DMS153 treated with DMSO at 0.1 percent for 48 hours (cell line): Measurements from ENCODE around the gene MYD88.
"Not testable (repeated sequence)": the region's sequence is repeated elsewhere in the genome, so short reads cannot be mapped to it uniquely, and the experiment has no call there.

Experiments used
- DNase-seq: peaks from one replicate; lab custom pipeline; 2025; ENCODE audit not compliant: unreplicated experiment; lab: John Stamatoyannopoulos, UW

The MYD88 gene

DNA sequence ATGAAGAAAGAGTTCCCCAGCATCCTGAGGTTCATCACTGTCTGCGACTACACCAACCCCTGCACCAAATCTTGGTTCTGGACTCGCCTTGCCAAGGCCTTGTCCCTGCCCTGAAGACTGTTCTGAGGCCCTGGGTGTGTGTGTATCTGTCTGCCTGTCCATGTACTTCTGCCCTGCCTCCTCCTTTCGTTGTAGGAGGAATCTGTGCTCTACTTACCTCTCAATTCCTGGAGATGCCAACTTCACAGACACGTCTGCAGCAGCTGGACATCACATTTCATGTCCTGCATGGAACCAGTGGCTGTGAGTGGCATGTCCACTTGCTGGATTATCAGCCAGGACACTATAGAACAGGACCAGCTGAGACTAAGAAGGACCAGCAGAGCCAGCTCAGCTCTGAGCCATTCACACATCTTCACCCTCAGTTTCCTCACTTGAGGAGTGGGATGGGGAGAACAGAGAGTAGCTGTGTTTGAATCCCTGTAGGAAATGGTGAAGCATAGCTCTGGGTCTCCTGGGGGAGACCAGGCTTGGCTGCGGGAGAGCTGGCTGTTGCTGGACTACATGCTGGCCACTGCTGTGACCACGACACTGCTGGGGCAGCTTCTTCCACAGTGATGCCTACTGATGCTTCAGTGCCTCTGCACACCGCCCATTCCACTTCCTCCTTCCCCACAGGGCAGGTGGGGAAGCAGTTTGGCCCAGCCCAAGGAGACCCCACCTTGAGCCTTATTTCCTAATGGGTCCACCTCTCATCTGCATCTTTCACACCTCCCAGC, 2.9 kb downstream of the MYD88 start:
- no peak for DNase-seq

DNA sequence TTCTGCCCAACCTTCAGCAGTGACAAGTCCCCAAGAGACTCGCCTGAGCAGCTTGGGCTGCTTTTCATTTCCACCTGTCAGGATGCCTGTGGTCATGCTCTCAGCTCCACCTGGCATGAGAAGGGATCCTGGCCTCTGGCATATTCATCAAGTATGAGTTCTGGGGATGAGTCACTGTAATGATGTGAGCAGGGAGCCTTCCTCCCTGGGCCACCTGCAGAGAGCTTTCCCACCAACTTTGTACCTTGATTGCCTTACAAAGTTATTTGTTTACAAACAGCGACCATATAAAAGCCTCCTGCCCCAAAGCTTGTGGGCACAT, 3.5 kb downstream of the MYD88 start:
- DNase-seq, result no peak

DNA sequence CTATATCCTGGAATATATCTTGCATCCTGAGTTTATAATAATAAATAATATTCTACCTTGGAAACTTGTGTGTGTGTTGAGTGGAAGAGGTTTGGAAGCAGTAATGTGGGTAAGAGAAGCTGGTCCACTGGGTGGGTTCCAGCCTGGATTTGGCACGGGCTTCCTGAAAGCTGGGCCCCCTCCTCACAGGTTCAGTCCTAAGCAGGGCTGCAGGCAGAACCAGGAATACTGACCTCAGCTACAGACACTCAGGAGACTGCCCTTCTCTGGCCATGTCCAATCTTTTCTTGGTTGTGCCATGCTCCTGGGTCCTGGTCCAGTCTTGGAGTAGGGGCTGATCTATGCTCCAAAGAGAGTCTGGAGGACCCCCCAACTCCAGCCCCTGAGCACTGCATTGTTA, 4.5 kb downstream of the MYD88 start:
- no peak for DNase-seq

DNA sequence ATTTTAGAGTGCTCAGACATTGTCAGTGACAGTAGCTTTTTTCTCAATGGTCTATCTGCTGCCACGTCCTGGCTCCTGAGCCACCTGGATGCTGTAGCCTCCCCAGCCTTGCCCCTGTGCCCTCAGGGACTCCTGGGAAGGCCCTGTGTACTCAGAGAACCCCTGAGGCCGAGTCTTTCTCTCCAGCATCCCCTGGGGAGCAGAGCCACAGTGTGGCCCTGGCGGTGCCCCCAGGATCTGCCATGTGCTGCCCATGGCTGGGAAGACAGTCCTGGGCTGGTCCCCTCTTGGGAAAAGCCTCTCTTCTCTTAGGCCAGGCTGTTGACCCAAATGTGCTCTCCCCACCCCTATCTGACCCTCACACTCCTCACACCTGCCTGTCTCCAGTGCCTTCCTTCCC, 5.0 kb downstream of the MYD88 start:
- no peak for DNase-seq

DNA sequence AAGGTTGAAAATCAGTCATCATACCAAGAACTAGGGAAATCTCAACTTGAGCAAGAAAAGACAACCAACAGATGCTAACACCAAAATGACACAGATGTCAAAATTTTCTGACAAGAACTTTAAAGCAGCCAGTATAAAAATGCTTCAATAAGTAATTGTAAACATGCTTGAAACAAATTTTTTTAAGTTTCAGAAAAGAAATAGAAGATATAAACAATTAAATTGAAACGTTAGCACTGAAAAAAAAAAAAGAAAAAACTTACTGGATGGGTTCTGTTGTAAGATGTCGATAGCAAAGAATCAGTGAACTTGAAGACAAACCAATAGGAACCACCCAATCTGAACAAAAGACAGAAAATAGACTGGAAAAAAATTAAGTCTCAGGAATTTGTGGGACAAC, 8.0 kb downstream of the MYD88 start:
- no peak for DNase-seq

DNA sequence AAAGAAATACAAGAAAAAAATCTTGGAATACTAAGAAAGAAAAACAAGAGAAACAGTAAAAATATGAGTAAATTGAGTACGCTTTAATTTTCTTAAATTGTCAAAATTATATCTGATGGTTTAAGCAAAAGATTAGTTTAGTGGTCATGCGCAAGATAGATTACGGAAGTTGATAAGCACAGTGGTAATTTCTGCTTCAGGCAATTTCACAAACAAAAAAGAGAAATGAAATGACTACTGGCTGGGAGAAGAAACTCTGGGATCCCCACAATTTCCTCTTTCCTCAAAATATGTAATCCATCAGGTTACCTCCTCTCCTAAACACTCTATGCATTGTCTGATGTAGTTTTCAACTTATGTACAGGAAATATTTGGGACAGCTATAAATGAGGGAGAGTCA, 9.0 kb downstream of the MYD88 start:
- DNase-seq, result no peak

DNA sequence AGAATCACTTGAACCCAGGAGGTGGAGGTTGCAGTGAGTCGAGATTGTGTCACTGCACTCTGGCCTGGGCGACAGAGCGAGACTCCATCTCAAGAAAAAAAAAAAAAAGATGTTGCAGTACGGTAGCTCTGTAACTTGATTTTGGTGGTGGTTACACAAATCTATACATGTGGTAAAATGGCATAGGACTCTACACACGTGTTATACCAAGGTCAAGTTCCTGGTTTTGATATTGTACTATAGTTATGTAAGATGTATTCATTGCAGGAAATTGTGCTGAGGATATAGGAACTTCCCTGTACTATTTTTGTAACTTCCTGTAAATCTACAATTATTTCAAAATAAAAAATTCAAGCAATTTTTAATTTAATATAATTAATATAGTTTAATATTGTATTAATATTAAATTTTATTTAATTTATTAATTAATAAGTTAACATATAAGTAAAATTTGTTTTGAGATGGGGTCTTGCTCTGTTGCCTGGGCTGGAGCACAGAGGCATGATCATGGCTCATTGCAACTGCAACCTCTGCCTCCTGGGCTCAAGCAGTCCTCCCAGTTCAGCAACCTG, 9.9 kb downstream of the MYD88 start:
- no peak for DNase-seq

DNA sequence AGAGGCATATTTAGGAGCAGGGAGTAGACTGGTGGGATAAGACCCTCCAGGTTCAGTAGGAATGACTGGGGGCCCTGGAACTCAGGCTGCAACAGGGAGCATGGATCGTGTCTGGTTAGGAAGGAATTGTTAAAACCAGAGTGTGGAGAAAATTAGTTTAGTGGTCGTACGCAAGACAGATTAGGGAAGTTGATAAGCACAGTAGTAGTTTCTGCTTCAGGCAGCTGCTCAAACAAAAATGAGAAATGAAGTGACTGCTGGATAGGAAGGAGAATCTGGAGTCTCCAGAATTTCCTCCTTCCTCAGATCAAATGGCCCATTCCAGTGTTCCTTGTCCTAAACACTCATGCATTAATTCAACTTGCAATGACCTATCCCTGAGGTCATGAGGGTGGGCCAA, 11.2 kb downstream of the MYD88 start:
- no peak for DNase-seq

DNA sequence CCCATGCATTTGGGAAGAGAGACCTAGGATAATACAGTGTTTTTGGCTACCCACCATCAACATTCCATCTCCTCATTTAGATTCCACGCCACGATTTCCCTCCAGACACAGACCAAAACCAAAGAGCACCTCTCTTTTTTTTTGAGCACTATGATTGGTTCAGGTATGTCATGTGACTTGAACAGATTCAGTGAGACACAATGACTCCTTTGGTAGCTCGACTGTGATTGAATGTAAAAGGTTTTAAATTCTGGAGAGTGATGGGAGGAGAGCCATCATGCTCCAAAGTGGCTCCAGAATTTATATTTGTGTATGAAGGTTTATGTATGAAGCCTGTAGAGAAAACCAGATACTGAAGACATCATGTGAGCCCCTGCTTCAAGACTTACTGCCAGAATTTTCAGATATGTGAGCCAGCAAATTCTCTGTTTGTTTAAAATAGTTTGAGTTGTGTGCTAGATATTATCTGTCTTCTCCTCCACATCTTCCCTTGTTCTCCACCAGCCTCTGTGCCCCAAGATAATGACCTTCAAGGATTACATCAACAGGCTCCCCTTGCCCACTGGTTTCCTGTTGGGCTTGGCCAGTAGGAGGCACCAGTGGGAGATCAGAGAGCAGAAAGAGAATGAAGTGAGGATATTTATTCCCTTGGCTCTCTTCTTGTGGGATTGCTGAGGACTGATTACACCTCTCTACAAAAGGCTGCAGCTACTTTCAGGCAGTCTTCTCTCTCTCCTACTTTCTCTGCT, 12.5 kb downstream of the MYD88 start:
- no peak for DNase-seq

DNA sequence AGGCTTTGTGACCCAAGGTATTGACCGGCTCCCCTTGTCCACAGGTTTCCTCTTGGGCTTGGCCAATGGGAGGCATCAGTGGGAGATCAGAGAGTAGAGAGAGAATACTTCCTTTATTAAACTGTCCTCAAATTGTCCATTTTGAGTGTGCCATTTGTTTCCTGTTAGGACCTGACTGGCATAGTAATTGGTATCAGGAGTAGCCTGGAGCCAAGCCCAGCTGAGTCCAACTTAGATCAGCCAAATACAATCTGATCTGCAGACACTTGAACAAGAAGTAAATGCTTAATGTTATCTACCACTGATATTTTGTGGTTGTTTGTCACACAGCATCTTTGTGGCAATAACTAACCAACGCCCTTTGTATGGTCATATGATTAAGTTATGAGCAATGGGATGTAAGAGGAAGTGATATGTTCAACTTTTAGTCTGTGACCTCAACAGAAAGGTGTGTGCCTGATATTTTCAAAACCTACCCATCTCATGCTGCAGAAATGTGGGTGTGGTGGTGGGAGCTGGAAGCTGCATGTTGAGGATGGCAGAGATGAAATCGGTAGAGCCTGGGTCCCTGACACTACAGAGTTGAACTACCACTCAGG, 13.3 kb downstream of the MYD88 start:
- DNase-seq, result no peak

DNA sequence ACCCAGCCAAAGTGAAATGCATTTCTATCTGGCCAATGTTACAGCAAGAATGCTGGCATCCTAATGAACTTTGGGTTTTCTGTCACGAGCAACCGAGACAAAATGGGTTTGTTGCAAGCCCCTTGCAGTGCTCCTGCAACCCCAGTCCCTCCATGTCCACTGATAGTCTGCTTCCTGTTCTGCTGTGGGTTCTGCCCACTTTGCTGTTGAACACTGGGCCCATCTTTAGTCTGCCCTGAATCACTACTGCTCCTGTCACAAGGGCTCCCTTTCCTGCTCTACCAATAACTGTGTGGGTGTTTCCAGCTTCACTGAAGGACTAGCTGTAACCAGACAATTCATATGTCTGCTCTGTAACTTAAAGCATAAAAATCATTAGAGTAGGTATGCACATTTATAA, 14.1 kb downstream of the MYD88 start:
- no peak for DNase-seq

DNA sequence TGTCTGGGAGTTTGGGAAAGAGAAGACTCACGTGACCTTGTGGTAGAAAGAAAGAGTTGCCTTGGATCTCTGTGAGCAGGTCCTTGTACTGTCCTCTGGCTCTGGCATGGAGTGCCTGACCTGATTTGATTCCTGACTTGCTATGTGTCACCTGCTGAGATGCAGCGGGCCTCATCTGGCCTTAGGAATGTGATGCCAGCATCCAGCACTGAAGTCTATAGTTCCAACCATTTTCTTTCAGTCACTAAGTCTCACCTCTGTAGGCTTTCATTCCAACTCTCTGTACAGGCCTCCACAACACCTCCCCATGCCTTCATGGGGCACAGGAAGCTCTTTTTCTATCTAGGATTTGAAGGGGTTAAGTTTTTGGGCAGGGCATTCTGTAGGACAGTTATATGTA, 14.8 kb downstream of the MYD88 start:
- DNase-seq, result no peak

DNA sequence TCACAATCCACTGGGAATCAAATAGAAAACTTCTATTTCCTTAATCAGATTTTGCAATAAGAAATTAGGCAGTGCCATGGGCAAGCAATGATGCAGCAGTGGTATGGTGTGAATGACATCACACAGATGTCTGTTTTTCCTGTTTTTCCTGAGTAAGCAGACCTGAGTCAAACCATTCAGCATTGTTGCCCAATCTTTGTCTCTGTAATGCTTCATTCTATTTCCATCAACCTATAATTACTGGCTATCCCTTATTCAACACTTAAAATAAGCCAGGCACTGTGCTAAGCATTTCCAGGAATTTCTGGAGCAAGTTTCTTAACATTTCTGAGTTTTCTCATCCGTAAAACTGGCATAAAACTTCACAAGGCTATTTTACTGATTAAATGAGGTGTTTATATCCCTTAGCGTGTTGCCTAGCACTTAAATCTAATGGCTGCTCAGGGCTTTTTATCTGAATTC, 15.6 kb downstream of the MYD88 start:
- DNase-seq, result no peak

DNA sequence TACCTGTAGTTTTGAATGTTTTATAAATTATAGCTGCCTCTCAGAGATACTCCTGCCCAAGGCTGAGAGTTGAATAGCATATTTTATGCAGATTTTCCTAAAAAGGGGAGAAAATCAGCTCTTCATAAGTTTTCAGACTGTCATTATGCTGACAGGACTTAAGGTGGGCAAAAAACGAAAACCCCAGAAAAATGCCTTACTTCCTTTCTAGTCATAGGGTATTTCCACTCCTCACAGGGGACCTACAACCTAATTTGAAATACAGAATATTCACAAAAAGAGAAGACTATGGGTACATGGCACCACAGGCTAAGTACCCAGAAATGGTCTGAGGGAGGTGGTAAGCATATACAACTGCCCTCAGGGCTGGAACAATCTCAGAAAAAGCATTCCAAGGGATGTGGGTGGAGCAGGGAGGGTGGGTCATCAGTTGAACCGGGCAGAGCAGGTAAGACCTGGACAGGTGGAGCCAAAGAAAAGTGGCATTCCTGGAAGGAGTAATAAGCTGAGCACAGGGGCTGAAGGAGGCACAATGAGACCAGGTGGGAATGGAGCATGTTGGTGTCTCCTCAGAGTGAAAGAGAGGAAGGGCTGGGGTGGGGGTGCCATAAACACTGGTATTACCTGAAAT, 16.3 kb downstream of the MYD88 start:
- DNase-seq, result no peak

DNA sequence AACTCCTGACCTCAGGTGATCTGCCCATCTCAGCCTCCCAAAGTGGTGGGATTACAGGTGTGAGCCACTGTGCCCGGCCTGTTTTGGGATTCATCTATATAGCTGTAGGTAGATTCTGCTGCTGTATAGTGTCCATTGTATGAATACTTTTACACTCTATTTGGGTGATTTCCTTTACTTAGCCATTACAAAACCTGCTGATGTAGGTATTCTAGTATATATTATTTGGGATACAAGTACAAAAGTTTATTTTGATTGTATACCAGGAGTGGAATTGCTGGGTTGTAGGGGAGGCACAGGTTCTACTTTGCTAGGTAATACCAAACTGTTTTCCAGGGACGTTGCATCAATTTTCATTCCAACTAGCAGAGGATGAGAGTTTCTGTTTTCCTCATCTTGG, 17.4 kb downstream of the MYD88 start:
- DNase-seq, result no peak

DNA sequence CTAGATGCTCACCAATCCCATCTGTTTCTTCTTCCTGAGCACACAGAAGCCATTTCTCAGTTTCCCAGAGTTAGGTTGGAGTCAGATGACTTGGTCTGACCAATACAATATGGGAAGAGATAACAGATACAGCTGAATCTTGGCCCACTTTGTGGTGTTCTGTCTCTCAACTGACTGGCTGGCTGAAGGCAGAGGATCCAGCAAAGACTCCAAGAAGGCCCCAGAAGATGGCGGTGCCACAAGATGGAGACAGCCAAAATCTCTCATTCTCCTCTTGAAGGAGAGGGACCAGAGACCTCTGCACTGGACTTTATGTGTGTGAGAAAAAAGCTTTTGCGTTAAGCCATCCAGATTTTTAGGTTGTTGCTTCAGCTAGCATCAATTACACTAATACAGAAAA, 18.7 kb downstream of the MYD88 start:
- no peak for DNase-seq

DNA sequence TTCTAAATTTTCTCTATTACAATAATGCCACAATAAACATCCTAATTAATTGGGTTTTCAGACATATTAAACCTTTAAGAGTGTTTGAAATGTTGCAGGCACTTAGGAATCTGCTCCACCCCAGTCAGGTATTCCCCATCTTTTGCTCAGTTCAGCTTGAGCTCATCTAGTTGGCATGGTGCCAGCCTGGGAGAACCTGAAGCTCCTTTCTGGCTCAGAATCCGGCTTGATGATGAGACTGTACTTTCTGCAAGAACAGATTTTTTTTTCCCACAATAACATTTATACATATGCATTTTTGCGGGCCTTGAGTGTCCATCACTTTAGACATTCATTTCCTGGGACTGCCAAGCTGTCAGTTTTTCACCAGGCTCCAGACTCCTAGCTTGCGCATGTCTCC, 19.1 kb downstream of the MYD88 start:
- DNase-seq, result no peak

DNA sequence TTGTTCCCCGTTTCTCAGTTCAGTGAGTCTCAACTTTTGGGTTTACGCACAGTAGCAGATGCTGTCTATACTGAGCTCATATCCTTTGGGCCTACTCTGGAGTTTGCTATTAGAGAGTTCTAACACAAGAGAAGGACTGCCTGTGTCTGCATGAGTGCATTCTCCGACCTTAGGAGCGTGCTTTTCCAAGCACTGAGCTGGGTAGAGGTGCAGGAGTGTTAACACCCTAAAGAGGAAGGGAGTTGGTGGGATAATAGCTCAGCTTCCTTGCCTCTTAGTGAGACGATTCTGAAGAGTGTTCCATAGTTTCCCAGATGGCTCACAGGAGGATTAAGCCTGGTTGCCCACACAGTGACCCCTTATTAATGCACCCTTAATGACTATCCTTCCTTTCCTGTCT, 20.0 kb downstream of the MYD88 start:
- no peak for DNase-seq

DNA sequence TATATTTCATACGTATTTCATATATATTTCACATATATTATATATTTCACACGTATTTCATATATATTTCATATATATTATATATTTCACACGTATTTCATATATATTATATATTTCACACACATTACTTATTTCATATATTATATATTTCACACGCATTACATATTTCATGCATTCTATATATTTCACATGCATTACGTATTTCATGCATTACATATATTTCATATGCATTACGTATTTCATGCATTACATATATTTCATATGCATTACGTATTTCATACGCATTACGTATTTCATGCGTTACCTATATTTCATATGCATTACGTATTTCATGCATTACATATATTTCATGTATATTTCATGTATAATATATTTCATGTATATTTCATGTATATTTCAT, 22.2 kb downstream of the MYD88 start:
- DNase-seq, result not testable (repeated sequence)

DNA sequence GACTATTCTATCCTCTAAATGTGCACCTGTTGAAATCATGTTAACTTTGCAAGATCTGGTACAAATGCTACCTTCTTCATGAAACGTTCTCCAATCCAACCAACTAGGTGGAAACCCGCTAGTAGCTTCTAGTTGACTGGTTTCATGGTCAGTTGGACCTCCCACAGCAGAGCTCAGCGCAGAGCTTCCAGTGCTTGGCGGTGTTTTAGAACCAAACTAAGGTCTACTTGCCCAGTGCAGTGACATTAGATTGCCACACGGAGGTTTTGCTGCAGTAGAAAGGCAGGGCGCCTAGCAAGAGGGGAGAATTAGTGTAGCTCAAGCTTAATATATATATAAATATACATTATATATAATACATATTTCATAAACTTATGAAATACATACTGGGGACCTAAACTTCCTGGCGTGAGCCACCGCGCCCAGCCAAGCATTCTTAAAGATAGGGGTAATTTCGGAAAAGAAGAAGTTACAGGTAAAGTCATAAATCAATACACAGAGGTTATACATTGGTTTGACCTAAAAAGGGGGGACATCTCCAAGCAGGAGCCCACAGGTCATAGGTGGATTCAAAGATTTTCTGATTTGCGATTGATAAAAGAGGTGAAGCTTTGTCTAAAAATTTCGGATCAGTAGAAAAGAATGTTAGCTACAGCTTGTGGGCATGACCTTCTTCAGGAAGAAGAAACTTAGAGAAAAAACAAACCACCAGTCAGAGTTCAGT, 24.8 kb downstream of the MYD88 start:
- no peak for DNase-seq
